Aorta (tissue), 5 donors: Measurements from ENCODE around the gene BRF1. TPM values are rescaled to one million over a fixed set of nuclear protein-coding genes. Genes with fewer than 3 reads are reported as not detected.

ENCODE experiments used
- ATAC-seq: fragments of 200-7000 bp; cut with Tn5 transposase; one replicate; pipeline ENCODE4 v1.9.1; 2022; ENCODE audit warnings: moderate library complexity; ENCODE audit not compliant: low FRiP score
- DNase-seq, 2 donors: peaks; one replicate each; pipeline ENCODE4 v3.0.0-alpha.2; 2020
- H3K27ac ChIP-seq, 2 donors: one replicate each; pipeline ENCODE4 v1.5.1; 2013; ENCODE audit warnings: low read length in 2 of 2, mild to moderate bottlenecking in 2 of 2, moderate library complexity in 2 of 2, control low read depth in 1 of 2, inconsistent platforms in 1 of 2, low read depth in 1 of 2
- H3K27me3 ChIP-seq, 2 donors: one replicate each; pipeline ENCODE4 v1.6.1; 2013; ENCODE audit warnings: control low read depth in 1 of 2, low read length in 1 of 2, mild to moderate bottlenecking in 1 of 2, moderate library complexity in 1 of 2; ENCODE audit not compliant: insufficient read depth in 2 of 2, control insufficient read depth in 1 of 2
- H3K36me3 ChIP-seq, 2 donors: one replicate each; pipeline ENCODE4 v1.6.1; 2013; ENCODE audit warnings: control low read depth in 1 of 2, low read length in 1 of 2, mild to moderate bottlenecking in 1 of 2; ENCODE audit not compliant: insufficient read depth in 2 of 2, control insufficient read depth in 1 of 2
- H3K4me1 ChIP-seq, 2 donors: one replicate each; pipeline ENCODE4 v1.6.1; 2013; ENCODE audit warnings: low read length in 2 of 2, control low read depth in 1 of 2, mild to moderate bottlenecking in 1 of 2, moderate library complexity in 1 of 2; ENCODE audit not compliant: insufficient read depth in 2 of 2, control insufficient read depth in 1 of 2
- H3K4me3 ChIP-seq, 2 donors: one replicate each; pipeline ENCODE4 v1.5.1; 2013; ENCODE audit warnings: low read length in 2 of 2, control low read depth in 1 of 2, mild to moderate bottlenecking in 1 of 2
- H3K9me3 ChIP-seq: one replicate; pipeline ENCODE4 v1.6.1; 2013; ENCODE audit warnings: mild to moderate bottlenecking, low read length; ENCODE audit not compliant: control insufficient read depth
- WGBS, 2 donors: extraction: QIAGEN DNeasy Blood & Tissue Kit; methylation state at CpG; one replicate each; pipeline ENCODE4 v1.1.7; 2013; 5-methylcytosine and 5-hydroxymethylcytosine counted together
- intact Hi-C, 2 donors: fragments of 100-400 bp; cut with DNase I; formaldehyde crosslinking; loops; one replicate each; pipeline versions ENCODE4 v1.14.2 to v1.15.0; 2022
- polyA plus RNA-seq, 2 donors: library from polyadenylated mRNA; stranded (reverse); fragments of 200-250 nt; gene quantifications; one replicate each; pipeline ENCODE4 v1.2.3, GENCODE V29; 2013
- total RNA-seq, 2 donors: library from RNA; stranded (reverse); fragmentation: NEBNext Ultra II Directional; extraction: Animal tissue kit (Norgen Biotek cat#: 25700); gene quantifications; one replicate each; pipeline ENCODE4 v1.2.1, GENCODE V29; 2021
- donor health status: healthy with polysubstance abuse.
- donor health status: Bipolar disorder and iron deficiency.
- donor health status: DM: no; HTN: no; CAD: no.
- donor health status: DM: no; HTN: no; CAD: no.
- donor health status: DM: yes; HTN: yes; CAD: no.

The BRF1 gene
- total and polyA plus RNA-seq, 4 donors: 7.1 to 44.3 (median 29.6) TPM

DNA sequence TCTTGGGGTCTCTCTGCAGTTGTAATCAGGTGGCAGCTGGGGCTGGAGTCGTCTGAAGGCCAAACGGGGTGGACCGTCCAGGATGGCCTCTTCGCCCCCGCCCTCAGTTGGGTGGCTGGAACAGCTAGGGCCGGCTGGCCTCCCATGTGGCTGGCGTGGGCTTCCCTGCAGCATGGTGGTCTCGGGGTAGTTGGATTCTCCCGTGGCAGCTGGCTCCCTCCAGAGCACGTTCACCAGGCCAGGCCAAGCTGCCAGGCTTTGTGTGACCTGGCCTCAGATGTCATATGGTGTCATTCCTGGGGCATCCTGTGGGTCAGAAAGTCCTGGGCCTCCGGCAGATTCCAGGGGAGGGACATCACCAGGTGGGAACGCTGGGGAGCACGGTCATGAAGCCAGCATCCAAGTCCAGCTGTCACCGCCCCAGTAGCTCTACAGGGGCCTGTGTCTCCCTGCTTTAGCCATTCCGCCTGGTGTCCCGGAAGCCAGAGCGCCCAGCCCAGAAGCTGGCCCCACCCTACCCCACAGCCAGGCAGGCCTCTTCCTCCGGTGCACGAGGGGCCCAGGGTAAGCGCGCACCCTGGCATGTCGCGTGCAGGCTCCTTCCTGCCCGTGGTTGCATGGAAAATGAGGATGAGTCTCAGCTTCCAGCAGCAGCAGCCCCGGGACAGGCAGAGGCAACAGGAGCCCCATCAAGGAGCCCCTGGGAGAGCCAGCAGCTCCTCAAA lies 118.3 kb downstream of the BRF1 start:
- intact Hi-C loops: loop anchor here in 1 of 2 donors (5.0 kb wide), 1 partner anchor 90 kb away; no protein-coding TSS in a partner anchor
- Histone ChIP-seq H3K27ac (no peak overlapping the region), H3K36me3 (no peaks in the 10 kb centered on the region), H3K4me1 (no peaks in the 10 kb centered on the region), H3K9me3 (no peaks in the 10 kb centered on the region), H3K4me3 (no peak overlapping the region), H3K27me3 (no peaks in the 10 kb centered on the region)
- ATAC-seq: no peak
- no peak for DNase-seq
- 86 to 89% methylated on average over 25 of the region's 25 CpGs for WGBS, 2 donors

DNA sequence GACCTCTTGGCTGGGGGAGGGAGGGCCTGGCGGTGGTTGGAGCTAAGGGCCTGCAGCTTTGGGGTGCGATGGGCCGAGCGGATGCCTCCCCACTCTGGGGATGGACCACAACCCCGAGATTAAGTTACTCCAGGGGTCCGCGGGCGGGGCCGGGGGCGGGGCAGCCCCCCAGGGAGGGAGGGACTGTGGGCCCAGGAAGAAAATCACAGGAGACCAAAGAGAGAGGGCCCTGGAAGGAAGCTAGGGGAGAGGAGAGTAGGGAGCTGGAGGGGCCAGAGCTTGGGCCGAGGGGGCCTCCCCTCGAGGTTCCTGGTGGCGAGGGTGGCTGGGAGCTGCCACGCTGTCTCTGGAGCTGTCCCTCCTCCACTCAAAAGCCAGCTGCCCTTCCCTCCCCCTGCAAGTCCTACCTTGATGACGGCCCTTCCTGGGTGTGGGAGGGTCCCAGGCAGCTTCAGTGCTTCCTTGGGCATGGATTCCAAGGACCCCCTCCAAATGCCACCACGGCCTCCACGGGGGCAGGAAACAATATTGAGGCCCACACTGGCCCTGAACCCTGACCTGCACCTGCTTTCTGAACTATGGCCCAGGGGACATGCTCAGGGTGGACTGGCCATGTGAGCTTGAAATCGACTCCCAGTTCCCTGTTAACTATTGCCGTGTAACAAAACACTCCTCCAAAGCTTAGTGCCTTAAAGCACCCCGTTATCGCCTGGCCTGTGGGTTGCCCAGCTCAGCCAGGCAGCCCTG lies 119.1 kb downstream of the BRF1 start:
- 56 to 58% methylated on average over 19 to 21 of the region's 21 CpGs for WGBS, 2 donors
- no peak overlapping the region for H3K4me3 ChIP-seq
- no peaks in the 10 kb centered on the region for H3K4me1 ChIP-seq
- H3K36me3 ChIP-seq: no peaks in the 10 kb centered on the region
- H3K27ac ChIP-seq: no peak overlapping the region
- H3K9me3 ChIP-seq: no peaks in the 10 kb centered on the region
- intact Hi-C loops: loop anchor here in 1 of 2 donors (5.0 kb wide), 1 partner anchor 89 kb away; no protein-coding TSS in a partner anchor
- ATAC-seq (no peak), DNase-seq (no peak)
- no peaks in the 10 kb centered on the region for H3K27me3 ChIP-seq

DNA sequence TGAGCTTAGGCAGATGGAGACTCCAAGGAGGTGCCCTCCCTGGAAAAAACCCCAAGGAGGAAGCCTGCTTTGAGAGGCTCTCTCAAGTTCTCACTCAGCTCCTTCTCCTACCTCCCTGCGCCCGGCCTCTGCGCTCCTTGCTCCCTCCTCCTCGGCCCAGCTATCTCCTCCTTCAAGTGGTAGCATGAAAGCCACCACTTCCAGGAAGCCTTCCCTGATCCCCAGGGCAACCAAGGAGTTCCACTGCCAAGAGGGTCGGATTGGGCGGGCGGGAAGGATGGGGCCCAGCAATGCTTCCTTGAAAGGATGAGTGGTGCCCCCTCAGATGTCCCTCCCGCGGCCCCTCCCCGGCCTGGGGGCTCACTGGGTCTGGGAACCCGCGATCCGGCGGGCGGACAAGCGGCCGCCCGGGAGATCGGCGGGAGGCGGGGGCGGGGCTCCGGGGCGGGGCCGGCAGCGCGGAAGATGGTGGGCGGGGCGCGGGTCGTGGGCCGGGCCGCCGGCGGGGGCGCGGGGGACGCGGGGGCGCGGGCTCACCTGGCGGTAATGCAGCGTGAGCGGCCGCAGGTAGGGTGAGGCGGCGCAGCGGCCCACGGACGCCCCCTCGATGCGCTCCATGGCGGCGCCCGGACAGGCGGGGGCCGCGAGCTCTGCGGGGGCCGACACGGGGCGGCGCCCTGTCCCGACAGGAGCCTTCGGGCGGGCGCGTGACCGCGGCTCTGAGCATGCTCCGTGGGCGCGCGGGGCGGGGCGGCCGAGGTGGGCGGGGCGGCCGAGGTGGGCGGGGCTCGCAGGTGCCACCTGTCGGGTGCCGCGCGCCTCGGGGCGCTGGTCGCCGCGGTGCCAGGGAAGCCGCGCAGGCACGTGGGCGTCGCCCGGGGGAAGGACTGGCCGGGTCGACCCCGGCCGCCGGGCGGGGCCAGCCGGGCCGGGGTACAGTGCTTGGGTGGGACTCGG lies 119.9 kb downstream of the BRF1 start, which contains the start of gene NUDT14:
TSS of gene NUDT14 (minus strand) at position 721 of the 957 bp plus-strand sequence. CDS start at position 618, 103 bp downstream.
- no peak within 1 kb of the TSS for H3K27ac ChIP-seq
- DNase-seq (peak; percentile 80 to 87), ATAC-seq (no peak)
- H3K4me1 ChIP-seq: no peaks in the 10 kb centered on the region
- peak within 1 kb of the TSS; percentile 30 to 49 for H3K4me3 ChIP-seq
- intact Hi-C loops: loop anchor here in 1 of 2 donors (5.0 kb wide), 1 partner anchor 89 kb away; no protein-coding TSS in a partner anchor
- 2 to 3% methylated on average over 41 to 105 of the region's 106 CpGs for WGBS, 2 donors
- H3K9me3 ChIP-seq: no peaks in the 10 kb centered on the region
- H3K36me3 ChIP-seq: no peaks in the 10 kb centered on the region
- H3K27me3 ChIP-seq: no peaks in the 10 kb centered on the region

DNA sequence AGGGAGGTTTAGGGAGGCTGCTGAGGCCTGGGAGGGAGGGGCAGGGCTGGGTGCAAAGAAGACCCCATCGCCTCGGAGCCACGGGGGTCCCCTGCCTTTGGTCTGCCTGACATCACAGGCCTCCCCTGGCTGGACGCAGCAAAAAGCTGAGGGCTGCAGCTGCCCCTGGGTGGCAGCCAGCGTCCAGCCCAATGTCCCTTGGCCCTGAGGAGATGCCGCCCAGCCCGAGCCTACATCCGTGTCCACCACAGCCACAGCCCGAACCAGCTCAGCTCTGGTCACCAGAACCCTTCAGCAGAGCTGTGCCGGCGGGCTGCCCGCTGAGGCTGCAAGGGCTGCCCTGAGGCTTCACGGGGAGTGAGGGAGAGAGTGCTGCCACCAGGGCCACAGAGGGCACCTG lies 121.6 kb downstream of the BRF1 start:
- 87 to 90% methylated on average over 10 to 13 of the region's 13 CpGs for WGBS, 2 donors
- no peak overlapping the region for H3K4me3 ChIP-seq
- intact Hi-C loops: no loop called here
- no peaks in the 10 kb centered on the region for H3K27me3 ChIP-seq
- no peak for ATAC-seq
- H3K4me1 ChIP-seq: no peaks in the 10 kb centered on the region
- no peak for DNase-seq
- H3K36me3 ChIP-seq: no peaks in the 10 kb centered on the region
- H3K27ac ChIP-seq: no peak overlapping the region
- H3K9me3 ChIP-seq: no peaks in the 10 kb centered on the region

DNA sequence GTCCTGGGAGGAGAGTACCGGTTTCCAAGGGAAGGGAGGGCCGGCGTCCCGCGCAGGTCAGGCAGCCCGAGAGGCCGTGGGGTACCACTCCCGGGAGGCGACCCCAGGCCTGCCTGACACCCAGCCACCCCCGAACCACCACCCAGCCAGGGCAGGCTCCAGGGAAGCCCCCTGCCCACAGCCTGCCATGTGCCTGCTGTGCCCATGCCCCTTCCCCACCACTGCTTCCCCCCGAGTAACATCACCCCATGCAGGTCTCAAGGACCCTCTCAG lies 122.0 kb downstream of the BRF1 start:
- no peaks in the 10 kb centered on the region for H3K4me1 ChIP-seq
- H3K27me3 ChIP-seq: no peaks in the 10 kb centered on the region
- no peak for ATAC-seq
- 97 to 100% methylated on average over 3 to 11 of the region's 11 CpGs for WGBS, 2 donors
- no peaks in the 10 kb centered on the region for H3K9me3 ChIP-seq
- no peak overlapping the region for H3K4me3 ChIP-seq
- H3K27ac ChIP-seq: no peak overlapping the region
- H3K36me3 ChIP-seq: no peaks in the 10 kb centered on the region
- no peak for DNase-seq
- intact Hi-C loops: no loop called here

DNA sequence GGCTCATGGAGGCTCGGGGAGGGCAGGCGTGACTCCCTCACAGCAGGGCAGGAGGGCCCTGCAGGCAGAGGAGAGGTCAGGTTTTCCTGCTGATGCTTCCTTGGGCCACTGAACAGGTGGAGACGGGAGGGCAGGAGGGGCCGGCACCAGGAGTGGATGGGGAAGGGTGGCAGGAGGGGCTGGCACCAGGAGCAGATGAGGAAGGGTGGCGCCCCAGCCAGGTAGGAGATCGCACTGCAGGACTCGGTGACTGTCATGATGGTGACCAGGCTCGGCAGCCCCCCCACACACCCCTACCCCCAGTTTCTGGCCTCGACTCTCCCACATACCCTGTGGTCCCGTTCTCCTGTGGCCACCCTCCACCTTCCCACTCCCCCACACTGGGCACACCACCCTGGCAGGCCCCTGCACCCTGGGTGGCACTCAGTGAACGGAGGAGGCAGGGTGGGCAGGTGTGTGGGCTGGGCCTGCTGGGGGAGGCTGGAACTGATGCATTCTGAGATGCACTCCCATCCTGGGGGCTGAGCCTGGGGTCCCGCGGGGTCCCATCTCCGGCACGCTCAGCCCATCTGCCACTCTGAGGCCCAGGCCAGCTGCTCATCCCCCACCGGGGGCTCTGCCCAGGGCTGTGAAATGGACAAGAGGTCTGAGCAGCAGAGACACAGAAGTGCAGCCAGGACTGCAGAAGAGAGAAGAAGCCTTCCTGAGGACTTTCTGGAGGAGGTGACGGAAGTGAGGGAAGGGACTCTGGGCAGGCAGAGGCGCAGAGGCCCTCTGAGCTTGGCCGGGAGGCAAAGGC lies 122.5 kb downstream of the BRF1 start:
- H3K4me3 ChIP-seq: no peak overlapping the region
- WGBS, 2 donors: 89 to 93% methylated on average over 19 of the region's 19 CpGs
- H3K36me3 ChIP-seq: no peaks in the 10 kb centered on the region
- no peaks in the 10 kb centered on the region for H3K9me3 ChIP-seq
- no peaks in the 10 kb centered on the region for H3K4me1 ChIP-seq
- H3K27ac ChIP-seq: no peak overlapping the region
- DNase-seq: no peak
- intact Hi-C loops: no loop called here
- H3K27me3 ChIP-seq: no peaks in the 10 kb centered on the region
- no peak for ATAC-seq

DNA sequence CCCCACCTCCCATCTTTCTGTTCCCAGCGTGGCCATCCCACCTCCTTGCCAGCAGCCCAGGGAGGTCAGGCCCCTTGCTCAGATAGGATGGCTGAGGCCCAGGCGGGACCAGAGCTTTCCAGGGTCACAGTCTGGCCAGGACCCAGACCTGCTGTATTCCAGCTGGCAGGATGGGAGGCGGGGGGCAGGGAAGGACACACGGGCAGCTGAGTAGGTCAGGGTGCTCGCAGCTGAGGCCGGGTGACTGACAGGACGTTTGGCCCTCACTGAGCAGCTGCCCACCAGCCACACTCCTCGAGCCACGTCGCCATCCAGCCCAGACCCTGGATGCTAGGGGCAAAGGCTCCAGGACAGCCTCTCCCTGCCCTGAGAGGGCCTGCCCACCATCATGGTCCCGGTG lies 123.7 kb downstream of the BRF1 start:
- 64 to 69% methylated on average over 11 of the region's 11 CpGs for WGBS, 2 donors
- ATAC-seq: no peak

DNA sequence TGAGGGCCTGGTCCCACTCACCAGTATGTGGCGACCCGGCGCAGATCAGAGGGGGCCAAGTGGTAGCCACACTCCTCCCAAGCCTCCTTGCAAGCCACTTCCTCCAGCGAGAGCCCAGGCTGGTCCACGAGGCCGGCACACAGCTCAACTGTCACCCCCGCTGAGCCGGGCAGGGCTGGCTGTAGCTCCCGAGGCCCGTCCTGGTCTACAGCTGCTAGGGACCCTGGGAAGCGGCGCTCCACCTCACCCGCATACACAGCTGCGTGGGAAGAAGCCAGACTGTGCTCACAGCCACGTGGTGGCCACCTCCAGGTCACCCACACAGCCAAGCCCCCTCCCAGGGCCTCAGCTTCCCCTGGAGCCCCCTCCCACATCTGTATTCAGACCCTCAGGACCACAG lies 124.3 kb downstream of the BRF1 start:
- Histone ChIP-seq H3K4me1 (no peaks in the 10 kb centered on the region), H3K4me3 (no peak overlapping the region), H3K36me3 (no peaks in the 10 kb centered on the region), H3K27me3 (no peaks in the 10 kb centered on the region), H3K9me3 (no peaks in the 10 kb centered on the region), H3K27ac (no peak overlapping the region)
- 85 to 89% methylated on average over 15 of the region's 15 CpGs for WGBS, 2 donors
- ATAC-seq (no peak), DNase-seq (no peak)
- intact Hi-C loops: no loop called here

More for the DNA sequence above, 123.7 kb downstream of the BRF1 start:
- H3K4me1 ChIP-seq: no peaks in the 10 kb centered on the region
- intact Hi-C loops: no loop called here
- no peak overlapping the region for H3K27ac ChIP-seq
- no peak overlapping the region for H3K4me3 ChIP-seq
- no peaks in the 10 kb centered on the region for H3K36me3 ChIP-seq
- H3K9me3 ChIP-seq: no peaks in the 10 kb centered on the region
- DNase-seq: no peak
- no peaks in the 10 kb centered on the region for H3K27me3 ChIP-seq
